H9 (cell line): Measurements from ENCODE around the gene SPRYD4. TPM values are rescaled to one million over a fixed set of nuclear protein-coding genes. Genes with fewer than 3 reads are reported as not detected.
A peak's percentile ranks its signal among the peaks of the same experiment; 100 is the strongest.

ENCODE experiments used
- DNase-seq: peaks from one replicate; pipeline ENCODE4 v3.0.0-alpha.2; 2017
- H2AFZ ChIP-seq: one replicate; pipeline ENCODE4 v1.6.1; 2013; ENCODE audit warnings: mild to moderate bottlenecking, low read length, control low read depth, moderate library complexity
- H2AK5ac ChIP-seq: 2 replicates; pipeline ENCODE4 v1.6.1; 2013; ENCODE audit warnings: low read length, control low read depth, mixed read lengths; ENCODE audit not compliant: insufficient read length
- H2BK120ac ChIP-seq: one replicate; pipeline ENCODE4 v1.6.1; 2013; ENCODE audit warnings: low read depth, mild to moderate bottlenecking, low read length, control low read depth, inconsistent platforms; ENCODE audit not compliant: poor library complexity, severe bottlenecking
- H2BK12ac ChIP-seq: 2 replicates; pipeline ENCODE4 v1.6.1; 2013; ENCODE audit warnings: low read length, control low read depth, mixed read lengths, low read depth; ENCODE audit not compliant: insufficient read length
- H2BK15ac ChIP-seq: 2 replicates; pipeline ENCODE4 v1.6.1; 2013; ENCODE audit warnings: low read depth, low read length, control low read depth
- H2BK20ac ChIP-seq: one replicate; pipeline ENCODE4 v1.6.1; 2013; ENCODE audit warnings: low read depth, mild to moderate bottlenecking, low read length, control low read depth, inconsistent platforms; ENCODE audit not compliant: poor library complexity, severe bottlenecking
- H2BK5ac ChIP-seq: 2 replicates; pipeline ENCODE4 v1.6.1; 2013; ENCODE audit warnings: low read length, control low read depth, mixed read lengths; ENCODE audit not compliant: insufficient read length
- H3K14ac ChIP-seq: 2 replicates; pipeline ENCODE4 v1.6.1; 2013; ENCODE audit warnings: low read length, control low read depth; ENCODE audit not compliant: insufficient read depth
- H3K18ac ChIP-seq: 2 replicates; pipeline ENCODE4 v1.6.1; 2013; ENCODE audit warnings: low read depth, mild to moderate bottlenecking, mixed read lengths, low read length, control low read depth; ENCODE audit not compliant: insufficient read length
- H3K23ac ChIP-seq: 2 replicates; pipeline ENCODE4 v1.6.1; 2013; ENCODE audit warnings: low read length, control low read depth, mixed read lengths, low read depth; ENCODE audit not compliant: insufficient read length
- H3K23me2 ChIP-seq: 2 replicates; pipeline ENCODE4 v1.6.1; 2013; ENCODE audit warnings: low read depth, mild to moderate bottlenecking, mixed read lengths, low read length, control low read depth; ENCODE audit not compliant: insufficient read length, poor library complexity, severe bottlenecking
- H3K27ac ChIP-seq: 2 replicates; pipeline ENCODE4 v1.5.1; 2013; ENCODE audit warnings: low read length, control low read depth, mixed read lengths, low read depth; ENCODE audit not compliant: insufficient read length
- H3K27me3 ChIP-seq: 2 replicates; pipeline ENCODE4 v1.6.1; 2013; ENCODE audit warnings: low read length, control low read depth, inconsistent platforms; ENCODE audit not compliant: insufficient read depth
- H3K4ac ChIP-seq: 2 replicates; pipeline ENCODE4 v1.6.1; 2013; ENCODE audit warnings: low read depth, mild to moderate bottlenecking, control low read depth, inconsistent platforms, low read length, moderate library complexity
- H3K4me1 ChIP-seq: 2 replicates; pipeline ENCODE4 v1.6.1; 2013; ENCODE audit warnings: low read length, control low read depth, inconsistent platforms; ENCODE audit not compliant: insufficient read depth
- H3K4me2 ChIP-seq: 2 replicates; pipeline ENCODE4 v1.6.1; 2013; ENCODE audit warnings: low read length, control low read depth, mixed read lengths; ENCODE audit not compliant: insufficient read length, insufficient read depth
- H3K56ac ChIP-seq: 2 replicates; pipeline ENCODE4 v1.6.1; 2013; ENCODE audit warnings: low read depth, mild to moderate bottlenecking, mixed read lengths, low read length, control low read depth; ENCODE audit not compliant: insufficient read length
- H3K79me1 ChIP-seq: 2 replicates; pipeline ENCODE4 v1.6.1; 2013; ENCODE audit warnings: low read depth, mild to moderate bottlenecking, moderate library complexity, low read length, control low read depth, inconsistent platforms; ENCODE audit not compliant: insufficient read depth, poor library complexity, severe bottlenecking
- H3K79me2 ChIP-seq: 2 replicates; pipeline ENCODE4 v1.6.1; 2013; ENCODE audit warnings: low read length, control low read depth, inconsistent platforms; ENCODE audit not compliant: insufficient read depth
- H3K9ac ChIP-seq: 2 replicates; pipeline ENCODE4 v1.6.1; 2013; ENCODE audit warnings: low read length, control low read depth, mixed read lengths; ENCODE audit not compliant: insufficient read length; ENCODE audit errors: extremely low read depth
- H3K9me3 ChIP-seq: one replicate; pipeline ENCODE4 v1.6.1; 2013; ENCODE audit warnings: low read depth, low read length, inconsistent platforms; ENCODE audit not compliant: control insufficient read depth
- H3T11ph ChIP-seq: one replicate; pipeline ENCODE4 v1.6.1; 2013; ENCODE audit warnings: mild to moderate bottlenecking, low read length, control low read depth, inconsistent platforms
- H4K20me1 ChIP-seq: one replicate; pipeline ENCODE4 v1.6.1; 2013; ENCODE audit not compliant: control insufficient read depth, insufficient read length, insufficient read depth
- H4K5ac ChIP-seq: 2 replicates; pipeline ENCODE4 v1.6.1; 2013; ENCODE audit warnings: low read depth, mild to moderate bottlenecking, mixed read lengths, low read length, control low read depth; ENCODE audit not compliant: insufficient read length
- H4K8ac ChIP-seq: replicated peaks from 2 replicates; pipeline ENCODE4 v1.6.1; 2013; ENCODE audit warnings: low read length, control low read depth, mixed read lengths, low read depth; ENCODE audit not compliant: insufficient read length
- H4K91ac ChIP-seq: 2 replicates; pipeline ENCODE4 v1.6.1; 2013; ENCODE audit warnings: low read depth, mild to moderate bottlenecking, moderate library complexity, mixed read lengths, low read length, control low read depth; ENCODE audit not compliant: insufficient read length
- H3K27ac Mint-ChIP-seq, 3 experiments: 2 replicates in 2 of 3; 3 replicates in 1 of 3; pipeline ENCODE4 v1.8.0; 2020 to 2021; ENCODE audit warnings: mixed read lengths in 3 of 3, mild to moderate bottlenecking in 1 of 3, moderate library complexity in 1 of 3
- H3K27me3 Mint-ChIP-seq: 2 replicates; pipeline ENCODE4 v1.8.0; 2021; ENCODE audit warnings: low read depth, mild to moderate bottlenecking, moderate library complexity, mixed read lengths
- H3K36me3 Mint-ChIP-seq, 3 experiments: 2 replicates in 2 of 3; 3 replicates in 1 of 3; pipeline ENCODE4 v1.8.0; 2020 to 2021; ENCODE audit warnings: low read depth in 3 of 3, mixed read lengths in 3 of 3; ENCODE audit not compliant: insufficient read depth in 1 of 3
- H3K4me1 Mint-ChIP-seq, 2 experiments: 2 replicates each; pipeline ENCODE4 v1.8.0; 2020; ENCODE audit warnings: mixed read lengths in 2 of 2
- H3K4me3 Mint-ChIP-seq, 2 experiments: 2 replicates in 1 of 2; 3 replicates in 1 of 2; pipeline ENCODE4 v1.8.0; 2020 to 2021; ENCODE audit warnings: mild to moderate bottlenecking in 2 of 2, mixed read lengths in 2 of 2, moderate library complexity in 1 of 2
- H3K9me3 Mint-ChIP-seq, 2 experiments: 2 replicates in 1 of 2; 3 replicates in 1 of 2; pipeline ENCODE4 v1.8.0; 2020; ENCODE audit warnings: mild to moderate bottlenecking in 2 of 2, mixed read lengths in 2 of 2, moderate library complexity in 1 of 2
- WGBS: extraction: QIAGEN DNeasy Blood & Tissue Kit; methylation state at CpG from one replicate; pipeline ENCODE4 v1.1.7; 2013; ENCODE audit warnings: missing lambda C conversion rate, low lambda C conversion rate, mixed read lengths; ENCODE audit not compliant: insufficient read length; ENCODE audit errors: extremely low coverage; 5-methylcytosine and 5-hydroxymethylcytosine counted together
- total RNA-seq: library from RNA; stranded (reverse); gene quantifications from 2 replicates; pipeline ENCODE4 v1.2.1, GENCODE V29; 2021
- TF ChIP-seq, protein P1 (sequence below): fragments of 200-600 bp; sonication (generic); conservative IDR thresholded peaks from 3 replicates; pipeline ENCODE4 v1.8.0; 2021; ENCODE audit warnings: antibody characterized with exemption, mild to moderate bottlenecking

The SPRYD4 gene
- total RNA-seq, 1 experiment from 2014 or later: 4.9 TPM

DNA sequence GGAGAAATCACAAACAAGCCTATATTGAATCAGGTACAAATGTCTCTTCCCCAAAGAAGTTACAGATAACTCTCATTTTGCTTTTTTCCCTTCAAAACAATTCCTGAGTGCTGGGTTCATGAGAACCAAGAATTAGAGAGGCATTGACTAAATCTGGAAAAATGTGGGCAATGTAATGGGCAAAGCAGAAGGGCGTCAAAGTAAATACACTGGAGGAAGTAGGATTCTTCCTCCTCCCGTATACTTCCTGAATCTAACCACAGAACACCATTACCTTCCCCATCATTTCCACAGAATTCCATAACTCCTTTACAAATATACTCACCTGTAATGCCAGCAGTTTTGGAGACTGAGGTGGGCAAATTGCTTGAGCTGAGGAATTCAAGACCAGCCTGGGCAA, 50.2 kb downstream of the SPRYD4 start:
- peak overlapping the region in 1 of 3 experiments; percentile 16; a peak in 1 of 7 replicates for H3K27ac Mint-ChIP-seq

More for the DNA sequence above, 50.2 kb downstream of the SPRYD4 start:
- peaks cover 5% of the 10 kb centered on the region for H3K23me2 ChIP-seq
- H4K8ac ChIP-seq: no peak overlapping the region
- no peak overlapping the region for H2BK15ac ChIP-seq
- no peak overlapping the region for H3K27ac ChIP-seq
- no peaks in the 10 kb centered on the region for H3K27me3 Mint-ChIP-seq
- H3K4me3 Mint-ChIP-seq: no peak overlapping the region
- H2AK5ac ChIP-seq: no peak overlapping the region
- no peak overlapping the region for H2BK12ac ChIP-seq
- H2BK20ac ChIP-seq: no peak overlapping the region
- H3K4me1 ChIP-seq: no peaks in the 10 kb centered on the region
- no peak overlapping the region for H3K9ac ChIP-seq
- H2AFZ ChIP-seq: no peak overlapping the region
- H3K36me3 Mint-ChIP-seq: no peaks in the 10 kb centered on the region
- H3K27me3 ChIP-seq: no peaks in the 10 kb centered on the region
- H4K5ac ChIP-seq: no peak overlapping the region
- no peak overlapping the region for H3K14ac ChIP-seq
- no peak overlapping the region for H3K18ac ChIP-seq
- no peaks in the 10 kb centered on the region for H3K9me3 Mint-ChIP-seq
- H3T11ph ChIP-seq: no peak overlapping the region
- peaks cover 18 to 23% of the 10 kb centered on the region in 2 experiments for H3K4me1 Mint-ChIP-seq
- H3K4me2 ChIP-seq: no peak overlapping the region
- DNase-seq: no peak
- no peaks in the 10 kb centered on the region for H4K20me1 ChIP-seq
- H3K23ac ChIP-seq: no peak overlapping the region
- no peaks in the 10 kb centered on the region for H3K79me1 ChIP-seq
- H4K91ac ChIP-seq: no peak overlapping the region
- H2BK5ac ChIP-seq: no peak overlapping the region
- TF ChIP-seq, protein P1, sequence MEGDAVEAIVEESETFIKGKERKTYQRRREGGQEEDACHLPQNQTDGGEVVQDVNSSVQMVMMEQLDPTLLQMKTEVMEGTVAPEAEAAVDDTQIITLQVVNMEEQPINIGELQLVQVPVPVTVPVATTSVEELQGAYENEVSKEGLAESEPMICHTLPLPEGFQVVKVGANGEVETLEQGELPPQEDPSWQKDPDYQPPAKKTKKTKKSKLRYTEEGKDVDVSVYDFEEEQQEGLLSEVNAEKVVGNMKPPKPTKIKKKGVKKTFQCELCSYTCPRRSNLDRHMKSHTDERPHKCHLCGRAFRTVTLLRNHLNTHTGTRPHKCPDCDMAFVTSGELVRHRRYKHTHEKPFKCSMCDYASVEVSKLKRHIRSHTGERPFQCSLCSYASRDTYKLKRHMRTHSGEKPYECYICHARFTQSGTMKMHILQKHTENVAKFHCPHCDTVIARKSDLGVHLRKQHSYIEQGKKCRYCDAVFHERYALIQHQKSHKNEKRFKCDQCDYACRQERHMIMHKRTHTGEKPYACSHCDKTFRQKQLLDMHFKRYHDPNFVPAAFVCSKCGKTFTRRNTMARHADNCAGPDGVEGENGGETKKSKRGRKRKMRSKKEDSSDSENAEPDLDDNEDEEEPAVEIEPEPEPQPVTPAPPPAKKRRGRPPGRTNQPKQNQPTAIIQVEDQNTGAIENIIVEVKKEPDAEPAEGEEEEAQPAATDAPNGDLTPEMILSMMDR: no peak
- no CpG with 5 or more reads among the region's 2 CpGs for WGBS
- no peaks in the 10 kb centered on the region for H3K9me3 ChIP-seq
- H2BK120ac ChIP-seq: no peak overlapping the region
- no peak overlapping the region for H3K56ac ChIP-seq
- H3K79me2 ChIP-seq: no peaks in the 10 kb centered on the region; the same call in 1 of the 2 replicates
- H3K4ac ChIP-seq: no peak overlapping the region
